Left lung (tissue), 10 donors: ENCODE results near the gene NLRP1. TPM values are rescaled to one million over a fixed set of nuclear protein-coding genes. Genes with fewer than 3 reads are reported as not detected.

ENCODE experiments used
- ATAC-seq: fragments of 200-7000 bp; cut with Tn5 transposase; one replicate; pipeline ENCODE4 v1.9.1; 2020; ENCODE audit warnings: moderate library complexity
- DNase-seq, 4 donors: peaks; one replicate each; pipeline ENCODE4 v3.0.0-alpha.2; 2013 to 2020
- H3K27ac ChIP-seq, 2 donors: fragments of 200-600 bp; sonication (generic) in 1 of 2; one replicate each; pipeline versions ENCODE4 v1.5.0 to v1.8.0; 2020 to 2021
- H3K27me3 ChIP-seq, 2 donors: fragments of 200-600 bp; sonication (generic) in 1 of 2; one replicate each; pipeline versions ENCODE4 v1.5.0 to v1.8.0; 2020 to 2021
- H3K36me3 ChIP-seq, 2 donors: fragments of 200-600 bp; sonication (generic) in 1 of 2; one replicate each; pipeline versions ENCODE4 v1.5.0 to v1.8.0; 2020 to 2021
- H3K4me1 ChIP-seq, 2 donors: fragments of 200-600 bp; one replicate each; pipeline ENCODE4 v1.8.0; 2021
- H3K4me3 ChIP-seq, 2 donors: fragments of 200-600 bp; sonication (generic) in 1 of 2; one replicate each; pipeline versions ENCODE4 v1.5.0 to v1.8.0; 2020 to 2021; ENCODE audit warnings: mild to moderate bottlenecking in 1 of 2
- H3K9me3 ChIP-seq, 2 donors: fragments of 200-600 bp; sonication (generic) in 1 of 2; one replicate each; pipeline versions ENCODE4 v1.5.0 to v1.8.0; 2020 to 2021
- CTCF ChIP-seq, 2 donors: fragments of 200-600 bp; sonication (generic) in 1 of 2; IDR thresholded peaks; one replicate each; pipeline versions ENCODE4 v1.5.0 to v1.8.0; 2021; ENCODE audit warnings: antibody characterized with exemption in 2 of 2
- intact Hi-C, 2 donors: fragments of 100-400 bp; cut with DNase I; formaldehyde crosslinking; loops; one replicate each; pipeline versions ENCODE4 v1.11.2 to v1.14.2; 2022
- polyA plus RNA-seq, 6 donors: library from polyadenylated mRNA; unstranded; fragments of 120-200 nt; gene quantifications; one replicate each; pipeline ENCODE4 v1.2.1, GENCODE V29; 2013; ENCODE audit not compliant: insufficient read length in 6 of 6
- total RNA-seq, 2 donors: library from RNA; stranded (reverse); fragmentation: NEBNext Ultra II Directional; extraction: Animal tissue kit (Norgen Biotek cat#: 25700); gene quantifications; one replicate each; pipeline ENCODE4 v1.2.1, GENCODE V29; 2021
- donor health status: DM: no; HTN: yes; CAD: no.
- donor health status: DM: no; HTN: no; CAD: no.

NLRP1 gene
- total and polyA plus RNA-seq, 8 donors: 16.1 to 36.4 (median 31.2) TPM

DNA sequence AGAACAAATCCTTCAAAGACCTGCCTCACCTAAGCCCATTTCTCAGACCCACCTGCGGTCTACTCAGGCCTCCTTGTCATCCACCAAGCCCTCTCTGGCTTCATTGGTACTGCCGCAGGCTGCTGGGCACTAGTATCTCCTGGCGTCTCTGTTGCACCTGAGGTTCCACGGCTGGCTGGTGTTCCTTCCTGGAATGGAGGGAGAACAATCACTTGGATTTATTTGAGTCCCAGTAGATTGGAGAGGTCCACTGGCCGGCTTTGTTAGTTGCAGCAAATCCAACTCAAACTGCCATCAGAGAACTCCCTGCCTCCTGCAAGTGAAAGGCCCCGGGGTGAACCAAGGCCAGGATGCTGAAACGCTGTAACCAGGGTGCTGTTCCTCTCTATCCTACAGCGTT, 82.6 kb downstream of the NLRP1 start:
- DNase-seq: no peak
- TF ChIP-seq CTCF (IDR thresholded peaks at IDR 0.05): no peak
- no peak overlapping the region for H3K27ac ChIP-seq
- no peak overlapping the region for H3K4me3 ChIP-seq
- no peaks in the 10 kb centered on the region for H3K36me3 ChIP-seq
- intact Hi-C loops: no loop called here
- H3K9me3 ChIP-seq: no peaks in the 10 kb centered on the region
- H3K4me1 ChIP-seq: peaks cover 0 to 12% of the 10 kb centered on the region in 2 donors
- ATAC-seq: no peak
- peaks cover 11 to 45% of the 10 kb centered on the region in 2 donors for H3K27me3 ChIP-seq

- TF ChIP-seq CTCF (IDR thresholded peaks at IDR 0.05): no peak
- ATAC-seq (peak; percentile 87), DNase-seq (peak; percentile 72 to 95 (median 86))
- Histone ChIP-seq H3K4me1 (peaks cover 0 to 12% of the 10 kb centered on the region in 2 donors), H3K36me3 (no peaks in the 10 kb centered on the region), H3K9me3 (no peaks in the 10 kb centered on the region), H3K27ac (no peak overlapping the region), H3K27me3 (peaks cover 11 to 45% of the 10 kb centered on the region in 2 donors), H3K4me3 (peak overlapping the region; percentile 32 to 34)
- intact Hi-C loops: no loop called here
These were observed 83.5 kb downstream of the NLRP1 start for GRCh38 chr17:5500589-5501391.

GRCh38 chr17:5500247-5500588, 84.1 kb downstream of the NLRP1 start:
- DNase-seq: peak in 1 of 4 donors; percentile 9
- peaks cover 0 to 12% of the 10 kb centered on the region in 2 donors for H3K4me1 ChIP-seq
- H3K27ac ChIP-seq: no peak overlapping the region
- H3K27me3 ChIP-seq: peaks cover 11 to 45% of the 10 kb centered on the region in 2 donors
- ATAC-seq: no peak
- TF ChIP-seq CTCF (IDR thresholded peaks at IDR 0.05): no peak
- H3K36me3 ChIP-seq: no peaks in the 10 kb centered on the region
- no peaks in the 10 kb centered on the region for H3K9me3 ChIP-seq
- intact Hi-C loops: no loop called here
- peak overlapping the region; percentile 32 to 34 for H3K4me3 ChIP-seq

DNA sequence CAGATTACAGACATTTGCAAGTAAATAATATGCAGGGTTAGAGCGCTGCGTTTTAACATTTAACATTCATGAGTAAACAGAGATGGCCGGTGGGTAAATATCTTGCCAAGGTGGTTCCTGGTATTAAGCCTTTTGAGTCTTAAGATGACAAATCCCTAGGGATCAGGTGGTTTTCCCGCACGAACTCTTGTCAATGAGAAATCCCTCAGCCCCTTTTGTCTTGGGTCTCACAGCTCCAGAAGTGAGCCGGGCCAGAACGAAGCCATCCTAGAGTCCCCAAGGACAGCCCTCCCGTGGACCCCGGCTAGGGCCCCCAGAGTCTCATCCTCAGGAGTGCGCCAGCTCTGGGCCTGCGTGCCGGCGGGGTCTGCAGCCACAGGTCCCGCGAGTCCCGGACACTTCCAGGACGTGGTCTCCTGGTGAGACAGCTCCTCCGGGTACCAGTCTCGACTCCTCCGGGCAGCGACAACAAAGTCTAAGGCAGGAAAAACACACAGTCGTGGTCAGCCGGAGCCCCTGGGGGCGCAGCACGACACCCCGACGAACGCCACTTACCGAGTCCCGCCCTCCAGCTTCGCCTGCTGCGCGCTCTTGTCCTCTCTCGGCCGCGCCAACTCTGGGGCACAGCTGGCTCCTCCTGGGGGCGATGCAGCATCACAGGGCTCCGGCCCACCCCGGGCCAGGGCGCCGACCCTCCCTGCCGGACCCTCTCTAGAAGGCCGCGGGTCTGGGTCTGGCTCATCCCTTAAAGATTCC, 84.7 kb downstream of the NLRP1 start:
- no peak overlapping the region for H3K27ac ChIP-seq
- H3K27me3 ChIP-seq: peaks cover 11 to 45% of the 10 kb centered on the region in 2 donors
- peak in 2 of 4 donors; percentile 14 to 25 for DNase-seq
- no peaks in the 10 kb centered on the region for H3K9me3 ChIP-seq
- H3K36me3 ChIP-seq: no peaks in the 10 kb centered on the region
- peak overlapping the region; percentile 32 to 34 for H3K4me3 ChIP-seq
- no peak for ATAC-seq
- intact Hi-C loops: no loop called here
- TF ChIP-seq CTCF (IDR thresholded peaks at IDR 0.05): no peak
- H3K4me1 ChIP-seq: peaks cover 0 to 12% of the 10 kb centered on the region in 2 donors

- intact Hi-C loops: no loop called here
- no peak for ATAC-seq
- H3K36me3 ChIP-seq: peaks cover 0 to 30% of the 10 kb centered on the region in 2 donors
- no peak overlapping the region for H3K27ac ChIP-seq
- TF ChIP-seq CTCF (IDR thresholded peaks at IDR 0.05): no peak
- H3K27me3 ChIP-seq: peaks cover 0 to 2% of the 10 kb centered on the region in 2 donors
- H3K4me3 ChIP-seq: no peak overlapping the region
- peaks cover 0 to 7% of the 10 kb centered on the region in 2 donors for H3K4me1 ChIP-seq
- no peaks in the 10 kb centered on the region for H3K9me3 ChIP-seq
- DNase-seq: no peak
These were observed 91.3 kb downstream of the NLRP1 start for GRCh38 chr17:5492970-5493369.
